Measurements from ENCODE around the gene RNF208.
A peak's percentile ranks its signal among the peaks of the same experiment; 100 is the strongest.

The RNF208 gene

DNA sequence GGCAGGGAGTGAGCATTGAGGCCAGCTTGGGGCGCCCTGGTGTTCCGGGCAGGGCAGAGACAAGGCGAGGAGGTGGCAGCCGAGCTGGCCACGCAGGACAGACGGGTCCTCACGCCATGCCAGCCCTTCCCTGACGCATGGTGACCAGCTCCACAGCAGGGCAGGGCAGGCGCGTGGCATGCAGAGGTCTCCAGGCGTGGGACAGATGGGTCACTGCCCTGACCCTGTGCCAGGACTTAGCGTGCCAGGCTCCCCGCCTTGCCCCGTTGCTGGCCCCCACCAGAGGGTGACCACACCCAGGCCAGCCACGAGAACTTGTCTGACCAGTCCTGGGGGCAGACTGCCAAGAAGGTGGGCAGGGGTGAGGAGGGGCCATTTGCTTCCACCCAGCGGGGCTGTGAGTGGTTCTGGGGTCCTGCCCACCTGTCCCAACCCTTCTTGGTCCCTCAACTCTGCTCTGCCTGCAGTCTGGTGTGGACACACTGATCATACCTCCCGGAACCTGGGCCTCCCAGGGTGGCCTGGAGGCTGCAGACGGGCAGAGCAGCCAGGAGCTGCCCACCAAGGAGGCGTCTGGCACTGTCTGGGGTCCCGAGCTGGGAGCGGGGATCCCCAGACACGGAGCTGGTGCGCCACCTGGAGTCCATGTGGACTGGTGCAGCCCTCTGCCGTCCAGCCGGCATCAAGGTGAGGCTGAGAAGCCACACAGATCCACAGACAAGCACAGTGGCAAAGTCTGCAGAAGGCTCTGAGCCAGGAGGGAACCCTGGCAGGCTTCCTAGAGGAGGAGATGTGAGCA is 5.2 kb upstream of the RNF208 start, which contains the start of gene RNF224:
TSS of gene RNF224 (plus strand) at position 449 of the 799 bp plus-strand sequence. CDS start 834 bp downstream, outside the sequence.
- DNase-seq (ENCODE audit: low spot score) = peak; percentile 82

DNA sequence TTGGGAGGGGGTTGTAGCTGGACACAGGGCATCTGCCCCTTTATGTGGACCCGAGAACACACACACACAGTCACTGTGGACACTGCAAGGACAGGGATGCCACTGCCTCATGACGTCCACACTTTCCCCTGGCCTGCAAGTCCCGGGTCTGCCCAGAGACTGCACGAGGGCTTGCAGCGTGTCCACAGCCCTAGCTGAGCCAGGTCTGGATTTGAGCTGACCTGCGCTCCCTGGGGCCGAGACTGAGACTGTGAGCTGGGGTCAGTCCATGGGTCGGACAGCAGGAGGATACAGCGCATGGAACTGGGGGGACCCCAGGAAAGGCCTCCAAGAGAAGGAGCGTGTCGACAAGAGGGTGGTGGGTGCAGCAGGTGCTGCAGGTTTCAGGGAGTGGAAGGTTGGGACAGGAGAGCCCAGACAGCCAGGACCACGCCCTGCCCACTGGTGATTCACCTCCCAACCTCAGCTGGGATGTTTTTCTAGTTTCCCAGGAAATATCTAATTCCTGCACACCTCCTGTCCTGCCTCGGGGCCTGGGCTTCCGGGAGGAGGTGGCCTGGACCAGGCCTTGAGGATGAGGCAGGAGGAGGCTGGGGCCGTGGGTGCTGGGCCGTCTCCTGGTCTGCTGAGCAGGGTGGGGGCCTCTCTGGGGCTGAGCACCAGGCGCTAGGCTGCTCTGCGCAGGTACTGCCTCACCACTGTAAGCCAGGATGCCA is 4.5 kb upstream of the RNF208 start:
- DNase-seq (ENCODE audit: low spot score) = no peak

DNA sequence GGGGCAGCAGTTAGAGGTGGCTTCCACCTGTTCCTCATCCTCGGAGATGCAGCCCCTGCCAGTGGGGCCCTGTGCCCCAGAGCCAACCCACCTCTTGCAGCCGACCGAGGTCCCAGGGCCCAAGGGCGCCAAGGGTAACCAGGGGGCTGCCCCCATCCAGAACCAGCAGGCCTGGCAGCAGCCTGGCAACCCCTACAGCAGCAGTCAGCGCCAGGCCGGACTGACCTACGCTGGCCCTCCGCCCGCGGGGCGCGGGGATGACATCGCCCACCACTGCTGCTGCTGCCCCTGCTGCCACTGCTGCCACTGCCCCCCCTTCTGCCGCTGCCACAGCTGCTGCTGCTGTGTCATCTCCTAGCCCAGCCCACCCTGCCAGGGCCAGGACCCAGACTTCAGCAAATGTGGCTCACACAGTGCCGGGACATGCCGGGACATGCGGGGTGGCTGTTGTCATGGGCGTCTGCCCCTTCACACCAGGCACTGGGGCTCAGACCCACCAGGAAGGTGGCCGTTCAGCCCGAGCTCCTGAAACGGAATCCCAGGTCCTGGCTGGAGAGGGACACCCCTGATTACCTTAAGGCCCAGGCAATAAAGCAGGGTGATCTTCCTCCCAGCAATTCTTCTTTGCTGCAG is 3.8 kb upstream of the RNF208 start:
- DNase-seq (ENCODE audit: low spot score) = no peak

DNA sequence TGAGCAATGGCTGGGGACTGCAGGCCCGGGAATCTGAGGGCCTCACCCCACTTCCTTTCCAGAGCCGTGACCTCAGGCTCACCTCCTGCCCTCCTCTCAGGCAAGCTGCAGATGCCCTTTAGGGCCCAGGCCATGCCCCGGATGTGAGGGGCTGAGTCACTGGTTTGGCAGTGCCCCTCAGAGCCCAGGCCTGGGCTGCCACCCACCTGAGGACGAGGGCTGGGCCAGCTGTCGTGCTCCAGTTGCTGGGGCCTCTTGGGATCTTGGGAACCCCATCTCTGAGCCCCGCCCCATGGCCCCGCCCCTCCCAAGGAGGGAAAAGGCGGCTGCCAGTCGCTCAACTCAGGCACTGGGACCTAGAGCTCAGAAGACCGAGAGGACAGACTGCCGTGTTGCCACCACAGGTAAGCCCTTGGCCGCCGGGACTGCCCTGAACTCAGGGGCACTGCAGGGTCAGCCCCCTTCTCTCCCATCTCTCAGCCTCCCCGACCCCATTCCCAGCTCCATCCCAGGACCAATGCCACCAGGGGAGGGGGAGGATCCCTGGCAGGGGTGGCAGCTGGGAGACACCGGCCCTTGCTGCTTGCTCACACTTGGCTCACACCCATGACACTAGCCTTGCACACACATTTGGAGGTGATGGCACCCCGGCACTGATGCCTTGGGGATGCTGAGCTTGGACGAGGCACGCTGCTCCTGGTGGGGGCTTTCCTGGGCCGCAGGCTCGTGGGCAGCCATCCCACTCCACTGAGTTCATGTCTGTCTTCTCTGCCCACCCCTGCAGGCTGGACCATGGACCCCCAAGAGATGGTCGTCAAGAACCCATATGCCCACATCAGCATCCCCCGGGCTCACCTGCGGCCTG is 3.0 kb upstream of the RNF208 start, which contains the start of gene CYSRT1:
TSS of gene CYSRT1 (plus strand) at position 345 of the 865 bp plus-strand sequence. CDS start at position 793, 448 bp downstream.
- DNase-seq (ENCODE audit: low spot score) = no peak

DNA sequence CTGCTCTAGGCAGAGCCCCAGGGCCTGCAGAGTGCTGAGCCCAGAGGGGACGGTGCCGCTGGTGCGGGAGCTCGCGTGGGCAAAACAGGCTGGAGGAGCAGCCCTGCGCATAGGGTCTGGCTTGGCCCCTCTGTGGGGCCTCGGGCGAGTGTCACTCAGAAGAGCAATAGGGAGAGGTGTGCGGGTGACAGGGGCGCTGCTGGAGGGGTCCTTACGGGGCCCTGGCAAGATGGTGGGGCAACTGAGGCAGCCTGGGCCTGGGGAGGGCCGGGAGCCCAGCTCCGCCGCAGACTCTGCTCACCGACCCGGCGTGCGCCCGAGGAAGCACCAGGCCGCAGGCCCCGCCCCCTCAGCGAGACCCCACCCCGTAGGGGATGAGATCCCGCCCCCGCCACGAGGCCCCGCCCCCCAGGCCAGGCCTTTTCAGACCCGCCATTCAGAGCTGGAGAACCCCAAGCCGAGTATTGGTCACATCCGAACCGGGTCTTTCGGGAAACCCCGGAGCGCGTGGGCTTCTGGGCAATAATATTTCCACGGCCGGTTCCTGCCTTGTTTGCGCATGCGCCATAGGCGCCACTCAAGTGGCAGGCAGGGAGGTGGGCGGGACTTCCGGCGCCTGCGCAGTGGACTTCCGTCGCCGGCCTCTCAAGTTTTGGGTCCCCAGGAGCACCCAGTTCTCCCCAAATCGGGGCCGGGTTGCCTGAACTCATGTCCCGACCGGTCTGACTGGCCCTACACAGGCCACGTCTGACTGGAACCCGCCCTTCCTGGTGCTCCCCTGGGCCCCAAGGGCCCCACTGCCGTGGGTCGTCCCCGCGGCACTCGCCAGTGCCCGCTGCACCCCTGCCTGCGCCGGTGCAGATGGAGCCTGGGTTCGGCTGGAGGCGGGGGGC is 1.3 kb upstream of the RNF208 start:
- peak; percentile 99 for DNase-seq (ENCODE audit: low spot score)

DNA sequence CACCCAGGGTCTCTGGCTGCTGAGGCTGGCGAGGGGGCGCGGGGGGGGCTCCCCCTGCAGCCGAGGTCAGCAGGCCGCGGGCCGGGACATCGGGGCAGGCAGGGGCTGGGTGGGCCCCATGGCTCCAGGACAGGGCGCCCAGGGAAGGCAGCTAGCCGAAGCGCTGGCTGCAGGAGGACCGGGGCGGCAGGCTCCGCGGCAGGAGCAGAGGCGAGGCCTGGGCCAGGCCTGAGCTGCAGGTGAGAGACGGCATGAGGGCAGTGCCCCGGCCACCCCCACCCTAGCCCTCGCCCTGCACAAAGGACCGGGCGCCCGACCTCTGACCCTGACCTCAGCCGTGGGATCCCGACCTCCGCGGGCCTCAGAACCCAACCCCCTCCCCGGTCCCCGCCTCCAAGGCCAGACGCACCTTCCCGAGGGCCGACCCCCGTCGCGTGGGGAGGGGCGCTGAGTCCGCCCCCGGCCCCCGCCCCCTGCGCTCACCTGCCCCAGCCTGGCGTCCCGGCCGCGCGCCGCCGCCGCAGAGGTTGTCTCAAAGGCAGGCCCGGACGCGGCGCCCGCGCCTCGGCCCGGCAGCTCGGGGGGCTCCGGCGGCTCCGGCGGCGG is 431 bp downstream of the RNF208 start:
- DNase-seq (ENCODE audit: low spot score) = no peak

DNA sequence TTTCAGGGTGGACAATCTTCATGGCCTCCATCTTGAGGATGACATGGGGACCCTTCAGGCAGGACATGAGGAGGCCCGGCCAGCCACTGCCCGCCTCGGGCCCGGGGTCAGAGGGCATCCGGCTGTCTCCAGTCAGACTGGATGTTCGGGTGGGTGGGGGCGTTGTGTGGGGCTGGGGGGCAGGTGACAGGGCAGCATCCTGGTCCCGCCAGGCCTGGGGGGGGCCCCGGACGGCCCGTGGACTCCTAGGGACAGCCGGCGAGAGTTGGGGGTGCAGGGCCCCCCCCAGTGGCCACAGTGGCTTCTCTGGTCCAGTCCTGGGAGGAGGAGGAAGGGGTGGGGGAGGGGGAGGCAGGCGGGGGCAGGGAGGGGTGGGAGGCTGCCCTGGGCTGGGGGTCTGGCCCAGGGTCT is 940 bp downstream of the RNF208 start:
- no peak for DNase-seq (ENCODE audit: low spot score)

DNA sequence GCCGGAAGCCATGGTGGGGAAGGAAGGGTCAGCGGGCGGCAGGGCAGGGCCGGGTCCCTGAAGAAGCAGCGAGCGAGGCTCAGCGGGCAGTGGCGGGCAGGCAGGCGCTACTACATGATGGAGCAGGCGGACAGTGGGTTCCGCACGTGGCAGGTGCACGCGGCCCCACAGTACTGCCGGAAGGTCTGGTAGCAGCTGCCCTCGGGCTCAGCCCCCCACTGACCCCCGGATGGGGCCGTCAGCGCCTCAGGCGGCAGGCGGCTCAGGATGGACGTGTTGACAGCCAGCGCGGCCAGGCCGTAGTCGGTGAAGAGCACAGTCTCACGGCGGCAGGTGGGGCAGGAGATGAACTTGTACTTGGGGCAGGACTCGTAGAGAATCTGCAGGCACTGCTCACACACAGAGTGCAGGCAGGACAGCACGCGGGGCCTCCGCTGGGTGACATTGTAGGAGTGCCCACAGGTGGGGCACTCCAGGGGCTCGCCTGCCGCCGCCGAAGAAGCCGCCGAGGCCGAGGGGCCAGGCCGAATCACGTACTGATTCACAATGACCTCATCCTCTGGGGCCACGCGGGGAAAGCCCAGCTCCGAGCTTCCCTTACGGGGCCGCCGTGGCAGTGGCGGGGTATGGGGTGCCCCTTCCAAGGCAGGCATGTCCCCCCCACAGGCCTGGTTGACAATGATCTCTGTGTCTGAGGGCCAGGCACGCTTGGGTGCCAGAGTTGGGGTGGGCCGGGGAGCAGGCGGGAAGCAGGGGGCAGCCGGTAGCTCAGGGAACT is 1.5 kb downstream of the RNF208 start:
- DNase-seq (ENCODE audit: low spot score) = no peak

DNA sequence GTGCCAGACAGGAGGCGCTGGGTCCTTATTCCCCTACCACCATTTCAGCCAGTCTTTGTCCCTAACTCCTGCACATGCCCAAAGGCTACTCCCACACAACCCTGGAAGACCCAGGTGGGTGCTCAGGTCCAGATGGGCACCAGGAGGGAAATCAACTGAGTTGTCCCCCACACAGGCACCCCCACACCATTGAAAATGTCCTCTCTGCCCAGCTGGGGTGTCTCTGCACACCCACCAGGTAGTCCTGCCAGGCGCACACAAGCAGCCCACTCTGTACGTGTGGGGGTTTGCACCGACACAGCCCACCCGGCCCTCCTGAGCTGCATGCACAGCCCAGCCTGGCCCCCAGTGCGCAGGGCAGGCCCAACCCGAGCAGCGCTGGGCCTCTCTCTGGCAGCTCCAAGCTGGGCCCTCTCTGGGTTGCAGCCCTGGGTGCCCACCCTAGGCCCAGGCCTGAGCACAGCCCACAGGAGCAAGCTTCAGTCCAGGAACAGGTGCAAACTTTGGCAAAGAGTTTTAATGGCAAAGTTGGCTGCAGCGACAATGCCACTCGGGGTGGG is 2.2 kb downstream of the RNF208 start:
- no peak for DNase-seq (ENCODE audit: low spot score)

DNA sequence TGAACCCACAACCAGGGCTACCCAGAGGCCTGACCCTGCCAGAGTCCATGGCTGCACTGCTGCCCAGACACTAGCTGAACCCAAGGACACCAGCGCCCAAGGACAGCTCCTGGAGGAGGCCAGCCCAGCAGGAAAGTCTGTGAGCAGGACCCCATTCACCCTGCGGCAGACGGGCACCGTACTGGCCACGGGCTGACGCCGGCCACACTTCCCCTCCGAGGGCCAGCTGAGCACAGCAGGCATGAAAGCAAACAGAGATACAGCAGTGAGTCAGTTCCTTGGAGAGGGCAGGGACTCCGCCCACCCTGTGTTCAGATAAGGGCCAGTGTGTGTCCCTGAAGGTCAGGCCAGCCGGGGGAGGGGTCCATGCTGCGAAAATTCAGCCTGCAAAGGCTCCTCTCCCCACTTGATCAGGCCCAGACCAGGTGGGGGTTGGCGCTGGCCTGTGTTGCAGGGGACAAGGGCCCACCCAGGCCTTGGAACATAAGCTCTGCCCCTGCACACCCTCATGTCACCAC is 3.2 kb downstream of the RNF208 start:
- DNase-seq (ENCODE audit: low spot score) = no peak

DNA sequence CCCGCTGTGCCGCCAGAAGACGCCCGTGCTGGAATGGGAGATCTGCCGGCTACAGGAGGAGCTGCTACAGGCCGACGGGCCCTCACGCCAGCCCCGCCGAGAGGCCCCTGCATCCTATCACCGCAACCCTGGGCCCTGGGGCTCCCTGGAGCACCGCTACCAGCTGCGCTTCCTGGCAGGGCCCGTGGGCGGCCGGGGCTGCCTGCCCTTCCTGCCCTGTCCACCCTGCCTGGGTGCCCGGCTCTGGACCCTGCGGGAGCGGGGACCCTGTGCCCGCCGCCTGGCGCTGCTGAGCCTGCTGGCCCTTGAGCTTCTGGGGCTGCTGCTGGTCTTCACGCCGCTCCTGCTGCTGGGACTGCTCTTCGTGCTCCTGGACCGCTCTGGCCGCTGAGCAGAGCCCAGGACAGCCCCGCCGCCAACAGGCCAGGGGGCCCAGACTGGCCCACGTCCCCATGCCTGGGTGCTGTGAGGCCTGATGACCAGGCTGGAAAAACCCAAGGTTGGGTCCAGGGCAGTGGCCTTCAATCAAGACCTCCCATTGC is 3.8 kb downstream of the RNF208 start:
- DNase-seq (ENCODE audit: low spot score) = no peak

DNA sequence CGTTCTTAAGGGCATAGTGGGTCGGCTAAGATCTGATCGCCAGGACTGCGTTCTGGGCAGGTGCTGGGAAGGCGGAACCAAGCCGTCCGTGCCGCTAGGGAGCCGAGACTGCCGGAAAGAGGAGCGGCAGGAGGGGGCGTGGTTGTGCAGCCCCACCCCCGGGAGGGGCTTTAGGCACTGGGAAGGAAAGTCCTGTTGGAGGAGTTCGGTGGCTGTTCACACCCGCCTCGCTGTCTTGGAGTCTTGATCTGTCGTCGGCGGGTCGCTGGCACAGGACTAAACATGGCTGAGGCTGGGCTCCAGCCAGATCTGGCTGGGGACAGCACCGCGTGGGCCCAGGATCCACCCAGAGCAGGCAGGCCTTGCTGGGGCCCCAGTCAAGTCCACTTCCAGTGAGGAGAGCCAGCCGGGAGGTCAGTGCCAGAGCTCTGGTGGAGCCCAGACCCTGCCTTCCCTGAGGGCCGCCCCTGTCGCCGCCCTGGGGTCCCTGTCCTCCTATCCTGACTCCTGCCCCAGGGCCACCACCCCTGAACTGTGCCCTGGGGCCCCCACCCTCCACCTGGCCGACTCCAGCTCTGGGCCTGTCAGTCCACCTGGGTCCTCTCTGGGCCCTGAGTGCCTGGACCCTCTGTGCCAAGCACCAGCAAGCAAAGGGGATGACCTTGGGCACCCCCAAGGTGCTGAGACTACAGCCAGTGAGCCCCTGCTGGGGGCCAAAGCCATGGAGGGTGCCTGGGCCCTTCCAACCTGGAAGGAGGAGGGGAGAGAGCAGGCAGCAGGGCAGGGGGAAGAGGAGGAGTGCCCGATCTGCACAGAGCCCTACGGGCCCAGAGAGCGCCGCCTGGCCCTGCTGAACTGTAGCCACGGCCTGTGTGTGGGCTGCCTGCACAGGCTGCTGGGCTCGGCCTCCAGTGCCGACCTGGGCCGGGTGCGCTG is 4.5 kb downstream of the RNF208 start:
- DNase-seq (ENCODE audit: low spot score) = no peak

DNA sequence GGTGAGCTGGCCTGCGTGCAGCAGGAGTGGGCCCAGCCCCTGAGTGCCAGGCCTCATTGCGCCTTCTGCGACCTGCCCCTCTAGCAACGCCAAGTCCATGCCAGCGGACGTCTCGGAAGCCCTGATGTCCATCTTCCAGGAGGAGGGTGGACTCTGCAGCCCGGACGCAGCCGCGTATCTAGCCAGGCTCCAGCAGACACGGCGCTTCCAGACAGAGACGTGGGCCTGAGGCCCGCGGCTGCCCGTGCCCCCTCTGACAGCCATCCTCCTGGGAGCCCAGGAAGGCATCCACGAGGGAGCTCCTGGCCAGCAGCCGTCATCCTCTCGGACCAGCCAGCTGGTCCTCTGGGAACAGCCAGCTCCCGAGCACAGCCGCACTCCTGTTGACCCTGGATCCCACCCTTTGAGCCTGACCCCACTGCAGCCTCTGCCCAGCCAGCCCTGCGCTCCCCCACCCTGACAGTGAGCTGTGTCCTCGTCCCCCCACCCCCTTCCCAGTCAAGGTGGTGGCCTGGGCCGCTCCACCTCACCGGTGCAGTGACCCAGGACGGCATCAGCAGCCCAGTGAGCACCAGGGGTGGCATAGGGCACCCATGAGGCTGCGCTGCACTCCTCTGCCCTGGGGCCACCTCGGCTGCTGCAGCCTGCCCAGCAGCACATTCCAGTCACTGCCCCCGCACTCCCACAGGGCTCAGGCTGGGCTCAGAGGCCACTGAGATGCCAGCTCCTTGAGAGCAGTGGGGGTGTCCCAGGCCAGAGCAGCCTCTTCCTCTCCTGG is 5.7 kb downstream of the RNF208 start:
- no peak for DNase-seq (ENCODE audit: low spot score)

DNA sequence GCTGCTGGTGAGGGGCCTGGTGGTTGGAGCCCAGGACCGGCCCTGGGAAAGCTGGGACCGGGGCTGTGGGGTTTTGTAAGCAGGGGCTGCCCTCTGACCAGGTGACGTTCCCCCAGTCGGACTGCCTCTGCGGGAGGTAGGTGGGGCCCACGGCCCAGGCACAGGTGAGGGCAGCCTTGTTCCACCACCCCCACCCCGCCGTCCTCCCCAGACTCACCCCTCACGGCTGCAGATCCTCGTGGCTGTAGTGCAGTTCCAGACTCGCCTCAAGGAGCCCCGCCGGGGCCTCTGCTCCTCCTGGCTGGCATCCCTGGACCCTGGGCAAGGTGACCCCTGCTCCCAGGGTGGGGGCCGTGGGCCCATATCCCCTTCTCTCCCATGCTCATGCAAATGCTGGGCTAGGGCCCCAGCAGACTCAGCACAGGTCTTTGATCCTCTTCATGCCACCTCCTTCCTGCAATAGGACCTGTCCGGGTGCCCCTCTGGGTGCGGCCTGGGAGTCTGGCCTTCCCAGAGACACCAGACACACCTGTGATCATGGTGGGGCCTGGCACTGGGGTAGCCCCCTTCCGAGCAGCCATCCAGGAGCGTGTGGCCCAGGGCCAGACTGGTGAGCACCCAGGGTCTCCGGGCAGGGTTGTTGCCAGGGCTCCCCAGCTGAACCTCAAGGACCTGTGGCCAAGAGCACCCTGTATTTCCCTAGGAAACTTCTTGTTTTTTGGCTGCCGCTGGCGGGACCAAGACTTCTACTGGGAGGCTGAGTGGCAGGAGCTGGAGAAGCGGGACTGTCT is 6.6 kb downstream of the RNF208 start:
- DNase-seq (ENCODE audit: low spot score) = no peak

DNA sequence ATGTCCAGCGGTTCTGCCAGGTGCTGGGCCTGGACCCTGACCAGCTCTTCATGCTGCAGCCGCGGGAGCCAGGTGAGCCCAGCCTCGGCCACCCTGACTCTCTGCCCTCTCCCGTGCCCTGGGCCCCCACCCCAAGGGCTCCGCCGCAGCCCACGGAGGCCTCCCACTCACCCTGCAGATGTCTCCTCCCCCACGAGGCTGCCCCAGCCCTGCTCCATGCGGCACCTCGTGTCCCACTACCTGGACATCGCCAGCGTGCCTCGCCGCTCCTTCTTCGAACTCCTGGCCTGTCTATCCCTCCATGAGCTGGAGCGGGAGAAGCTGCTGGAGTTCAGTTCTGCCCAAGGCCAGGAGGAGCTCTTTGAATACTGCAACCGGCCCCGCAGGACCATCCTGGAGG is 7.4 kb downstream of the RNF208 start:
- DNase-seq (ENCODE audit: low spot score) = no peak

Data from CD4-positive, alpha-beta T cell treated with Interleukin-2 at 100 ng/mL for 4 hours (primary cell).